AG04450 (cell line): ENCODE measurements around the gene CYFIP2. TPM values are rescaled to one million over a fixed set of nuclear protein-coding genes. Genes with fewer than 3 reads are reported as not detected.

Experiments
- CTCF ChIA-PET: fragments of 300-600, 350-600 bp; formaldehyde crosslinking; extraction: SDS; loops from one replicate; lab custom pipeline; 2022; ENCODE audit warnings: antibody characterized with exemption, inconsistent platforms; lab: Charles Lee
- POLR2A ChIA-PET: fragments of 350-600 bp; formaldehyde crosslinking; extraction: SDS; loops from one replicate; lab custom pipeline; 2021; ENCODE audit warnings: antibody characterized with exemption, inconsistent platforms; lab: Yijun Ruan, JAX
- DNase-seq: peaks from one replicate; pipeline ENCODE4 v3.0.0-alpha.2; 2011; ENCODE audit warnings: low read depth, low spot score
- H3K27ac ChIP-seq: one replicate; pipeline ENCODE4 v1.5.1; 2012; ENCODE audit warnings: low read depth, low read length, control low read depth
- H3K27me3 ChIP-seq: one replicate; pipeline ENCODE4 v1.6.0; 2012; ENCODE audit warnings: low read length; ENCODE audit not compliant: control insufficient read depth, insufficient read depth
- H3K4me3 ChIP-seq: 2 replicates; pipeline ENCODE4 v1.5.1; 2011; ENCODE audit warnings: mild to moderate bottlenecking, low read depth, low read length, control low read depth
- H3K9me3 ChIP-seq: 2 replicates; pipeline ENCODE4 v1.5.1; 2012; ENCODE audit warnings: low read length; ENCODE audit not compliant: control insufficient read depth, insufficient read depth
- CTCF ChIP-seq: IDR thresholded peaks from 2 replicates; pipeline ENCODE4 v1.5.1; 2011; ENCODE audit warnings: low read depth, low read length, control low read depth, inconsistent platforms
- polyA plus RNA-seq: library from polyadenylated mRNA; depleted of rRNA; stranded (reverse); fragments of >200 nt; gene quantifications from 2 replicates; pipeline ENCODE4 v1.2.3, GENCODE V29; 2011

Gene CYFIP2
- polyA plus RNA-seq, 1 experiment, result 3.2 TPM

GRCh38 chr5:157290981-157291711 is 25.2 kb downstream of the CYFIP2 start:
- no peaks in the 10 kb centered on the region for H3K9me3 ChIP-seq
- H3K27me3 ChIP-seq, result no peaks in the 10 kb centered on the region
- H3K27ac ChIP-seq, result no peak overlapping the region
- ChIA-PET CTCF (no interaction called here), POLR2A (no interaction called here)
- no peak overlapping the region for H3K4me3 ChIP-seq
- no peak for DNase-seq
- no peak for TF ChIP-seq CTCF

DNA sequence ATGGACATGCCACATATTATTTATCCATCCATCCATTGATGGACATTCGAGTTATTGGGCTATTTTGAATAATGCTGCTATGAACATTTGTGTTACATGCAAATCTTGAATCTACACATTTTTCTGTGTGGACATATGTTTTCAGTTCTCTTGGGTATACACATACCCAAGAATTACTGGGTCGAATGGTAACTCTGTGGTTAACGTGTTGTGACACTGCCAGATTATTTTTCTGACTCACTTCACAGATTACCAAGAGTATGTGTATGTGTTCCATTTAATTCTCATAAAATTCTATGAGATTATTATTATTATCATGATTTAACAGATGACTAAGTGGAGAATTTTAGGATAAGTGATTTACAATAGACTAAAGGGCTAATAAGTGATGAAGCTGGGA is 26.7 kb downstream of the CYFIP2 start:
- POLR2A ChIA-PET, result no interaction called here
- no peaks in the 10 kb centered on the region for H3K9me3 ChIP-seq
- H3K27me3 ChIP-seq, result no peaks in the 10 kb centered on the region
- H3K4me3 ChIP-seq, result no peak overlapping the region
- TF ChIP-seq CTCF, result no peak
- CTCF ChIA-PET, result no interaction called here
- DNase-seq, result no peak
- no peak overlapping the region for H3K27ac ChIP-seq

DNA sequence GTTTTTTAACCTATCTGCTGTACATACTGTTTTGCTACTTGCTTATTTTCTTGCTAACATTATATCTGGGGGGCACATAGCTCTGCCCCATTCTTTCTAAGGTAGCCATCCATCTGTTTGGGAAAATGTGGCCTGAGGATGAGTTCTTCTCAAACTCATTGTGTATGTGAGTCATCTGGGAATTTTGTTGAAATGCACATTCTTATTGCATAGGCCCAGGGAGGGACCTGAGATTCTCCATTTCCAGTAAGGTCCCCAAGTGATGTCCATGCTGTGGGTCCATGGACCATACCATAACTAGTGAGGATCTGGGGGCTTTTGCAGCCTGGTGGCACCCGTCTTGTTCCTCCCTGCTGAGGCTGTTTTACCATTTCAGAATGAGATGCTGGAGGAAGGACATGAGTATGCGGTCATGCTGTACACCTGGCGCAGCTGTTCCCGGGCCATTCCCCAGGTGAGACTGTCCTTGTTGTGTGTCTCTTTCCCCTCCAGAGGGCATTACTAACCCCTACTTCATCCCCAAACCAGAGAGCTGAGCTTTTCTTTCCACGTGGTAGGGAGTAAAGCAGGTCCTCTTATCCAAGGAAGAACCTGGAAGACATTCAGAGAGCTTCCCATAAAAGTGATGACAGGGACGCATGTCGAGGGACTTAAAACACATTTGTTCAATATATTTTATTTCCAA is 28.6 kb downstream of the CYFIP2 start:
- CTCF ChIA-PET, result interaction anchor here (1.1 kb wide), 1 partner anchor 449 kb away, joined by 3 read pairs; the partner anchor contains the start of gene LSM11
- no peak for TF ChIP-seq CTCF

GRCh38 chr5:157295247-157295646 is 29.3 kb downstream of the CYFIP2 start:
- CTCF ChIA-PET, result no interaction called here
- no peak overlapping the region for H3K27ac ChIP-seq
- TF ChIP-seq CTCF, result no peak
- H3K27me3 ChIP-seq, result no peaks in the 10 kb centered on the region
- no peaks in the 10 kb centered on the region for H3K9me3 ChIP-seq
- POLR2A ChIA-PET, result no interaction called here
- no peak overlapping the region for H3K4me3 ChIP-seq
- DNase-seq, result no peak

More for the DNA sequence above, 28.6 kb downstream of the CYFIP2 start:
- H3K4me3 ChIP-seq, result no peak overlapping the region
- no peaks in the 10 kb centered on the region for H3K9me3 ChIP-seq
- no peak for DNase-seq
- no peaks in the 10 kb centered on the region for H3K27me3 ChIP-seq
- POLR2A ChIA-PET, result no interaction called here
- no peak overlapping the region for H3K27ac ChIP-seq

DNA sequence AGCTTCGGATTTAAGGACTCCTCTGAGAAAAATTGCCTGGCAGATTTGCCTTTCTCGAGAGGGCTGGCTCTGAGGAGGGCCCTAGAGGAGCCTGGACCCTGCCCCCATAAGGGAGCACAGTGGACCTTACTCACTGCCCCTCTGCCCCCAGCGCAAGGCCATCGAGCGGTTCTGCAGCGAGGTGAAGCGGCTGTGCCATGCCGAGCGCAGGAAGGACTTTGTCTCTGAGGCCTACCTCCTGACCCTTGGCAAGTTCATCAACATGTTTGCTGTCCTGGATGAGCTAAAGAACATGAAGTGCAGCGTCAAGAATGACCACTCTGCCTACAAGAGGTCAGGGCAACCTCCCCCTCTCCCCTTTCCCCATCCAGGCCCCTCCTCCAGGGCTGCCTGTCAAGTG is 34.6 kb downstream of the CYFIP2 start:
- CTCF ChIA-PET, result interaction anchor here (0.6 to 1.2 kb wide), 4 partner anchors 12 to 100 kb away, joined by 3 read pairs; no protein-coding TSS in a partner anchor
- Histone ChIP-seq H3K4me3 (no peak overlapping the region), H3K9me3 (no peaks in the 10 kb centered on the region), H3K27ac (no peak overlapping the region), H3K27me3 (peaks cover 2% of the 10 kb centered on the region)
- POLR2A ChIA-PET, result no interaction called here
- no peak for TF ChIP-seq CTCF
- DNase-seq, result no peak
